GM12878 (cell line): Measurements from ENCODE around the gene FOXF1. TPM values are rescaled to one million over a fixed set of nuclear protein-coding genes. Genes with fewer than 3 reads are reported as not detected.

Experiments
- ATAC-seq: fragments of 200-7000 bp; cut with Tn5 transposase; 3 replicates; pipeline ENCODE4 v1.9.1; 2020; ENCODE audit warnings: mild to moderate bottlenecking, moderate library complexity
- BruUV-seq: library from RNA; stranded (reverse); fragments of 400-500 nt; replicated peaks from 2 replicates; lab custom pipeline; 2021; lab: Mats Ljungman, UMichigan
- CTCF ChIA-PET: fragments of 300-600 bp; sonication (Branson Sonifier 250); formaldehyde crosslinking; extraction: SDS; loops from one replicate; lab custom pipeline; 2021; ENCODE audit warnings: inconsistent platforms; lab: Yijun Ruan, JAX
- POLR2A ChIA-PET: fragments of 350-600 bp; formaldehyde crosslinking; extraction: SDS; loops from one replicate; lab custom pipeline; 2021; ENCODE audit warnings: inconsistent platforms; lab: Charles Lee
- RAD21 ChIA-PET: fragments of 300-600 bp; sonication (Branson Sonifier 250); formaldehyde crosslinking; loops from one replicate; lab custom pipeline; 2023; ENCODE audit warnings: antibody characterized with exemption; ENCODE audit not compliant: unreplicated experiment; lab: Charles Lee
- SMC1A ChIA-PET: fragments of 300-600 bp; sonication (Branson Sonifier 250); formaldehyde crosslinking; loops from one replicate; lab custom pipeline; 2023; ENCODE audit not compliant: unreplicated experiment, uncharacterized antibody; lab: Charles Lee
- DNase-seq: peaks from one replicate; pipeline ENCODE4 v3.0.0-alpha.2; 2011; ENCODE audit warnings: low read depth, low spot score
- FAIRE-seq: peaks from 3 replicates; lab custom pipeline; 2011; peaks lifted over from hg19 to GRCh38; lab: Jason Lieb, UNC
- H2AFZ ChIP-seq: 2 replicates; pipeline ENCODE4 v1.6.0; 2011; ENCODE audit warnings: low read depth, low read length, control low read depth; ENCODE audit not compliant: control insufficient read depth
- H3K27ac ChIP-seq: 2 replicates; pipeline ENCODE4 v1.5.1; 2011; ENCODE audit warnings: control low read depth; ENCODE audit not compliant: control insufficient read depth, insufficient read depth
- H3K27me3 ChIP-seq, 2 experiments: replicated peaks in 1 of 2; 2 replicates each; pipeline versions ENCODE4 v1.6.0 to v1.6.1; 2011; ENCODE audit warnings: low read length in 1 of 2; ENCODE audit not compliant: control insufficient read depth in 2 of 2, insufficient read depth in 2 of 2
- H3K36me3 ChIP-seq, 2 experiments: 2 replicates each; pipeline ENCODE4 v1.5.1; 2011; ENCODE audit warnings: low read length in 1 of 2; ENCODE audit not compliant: control insufficient read depth in 2 of 2, insufficient read depth in 2 of 2
- H3K4me1 ChIP-seq: 2 replicates; pipeline ENCODE4 v1.6.1; 2011; ENCODE audit warnings: mild to moderate bottlenecking, low read length, moderate library complexity, mixed read lengths; ENCODE audit not compliant: control insufficient read depth, insufficient read depth
- H3K4me2 ChIP-seq: 2 replicates; pipeline ENCODE4 v1.6.0; 2011; ENCODE audit warnings: control low read depth; ENCODE audit not compliant: control insufficient read depth, insufficient read depth
- H3K4me3 ChIP-seq: fragments of 200-600 bp; sonication (generic); 2 replicates; pipeline ENCODE4 v1.5.1; 2016
- H3K79me2 ChIP-seq: 2 replicates; pipeline ENCODE4 v1.6.0; 2011; ENCODE audit warnings: low read length; ENCODE audit not compliant: control insufficient read depth, insufficient read depth
- H3K9ac ChIP-seq: 2 replicates; pipeline ENCODE4 v1.8.0; 2011; ENCODE audit warnings: low read length, control low read depth, mixed read lengths; ENCODE audit not compliant: control insufficient read depth, insufficient read depth
- H3K9me3 ChIP-seq: replicated peaks from 3 replicates; pipeline ENCODE4 v1.5.1; 2011; ENCODE audit warnings: mild to moderate bottlenecking, low read length; ENCODE audit not compliant: control insufficient read depth, insufficient read depth
- H4K20me1 ChIP-seq: 2 replicates; pipeline ENCODE4 v1.6.0; 2011; ENCODE audit not compliant: control insufficient read depth, insufficient read depth
- NFYA ChIP-seq: IDR thresholded peaks from 2 replicates; pipeline ENCODE4 v1.6.1; 2011; ENCODE audit warnings: low read depth, mild to moderate bottlenecking, low read length, improper control_type of control experiment, borderline replicate concordance
- WGBS: methylation state at CpG from one replicate; pipeline ENCODE4 v1.1.6; 2016; ENCODE audit warnings: low lambda C conversion rate; ENCODE audit not compliant: insufficient replicate concordance, insufficient coverage; ENCODE audit errors: missing lambda C conversion rate; 5-methylcytosine and 5-hydroxymethylcytosine counted together
- in situ Hi-C: fragments of 300-500 bp; cut with MboI; formaldehyde crosslinking; loops from 9 replicates; pipeline ENCODE4 v1.14.3; 2018; ENCODE audit warnings: mixed read lengths
- intact Hi-C: fragments of 100-400 bp; cut with micrococcal nuclease; formaldehyde crosslinking; loops from one replicate; pipeline ENCODE4 v1.14.2; 2022; ENCODE audit not compliant: unreplicated experiment
- polyA plus RNA-seq, 11 experiments: library from polyadenylated mRNA; depleted of rRNA in 4 of 11; unstranded in 6 of 11; stranded (reverse) in 5 of 11; fragments of >200 nt; fragmentation: Nextera tagmentation in 4 of 11; fragmentation: Illumina TruSeq in 1 of 11; extraction: Ambion mirVana in 4 of 11; extraction: Trizol in 1 of 11; gene quantifications; 1 replicate in 1 of 11; 2 replicates in 10 of 11; pipeline versions ENCODE4 v1.2.1 to v1.2.3, GENCODE V29; 2011 to 2016; ENCODE audit warnings: inconsistent platforms in 2 of 11, missing spikeins in 2 of 11, low read depth in 1 of 11
- total RNA-seq, 4 experiments: library from RNA; depleted of rRNA in 3 of 4; stranded (reverse); fragments of >200 nt in 3 of 4; fragmentation: Illumina TruSeq in 1 of 4; extraction: Trizol in 1 of 4; gene quantifications; 2 replicates each; pipeline versions ENCODE4 v1.2.1 to v1.2.3, GENCODE V29; 2013 to 2021
- TF ChIP-seq, protein P1 (sequence below): fragments of 450-650 bp; IDR thresholded peaks from 2 replicates; pipeline ENCODE4 v1.6.1; 2016; ENCODE audit warnings: mild to moderate bottlenecking, moderate library complexity, borderline replicate concordance
- TF ChIP-seq, protein P2 (sequence below): IDR thresholded peaks from 2 replicates; pipeline ENCODE4 v1.6.1; 2012; ENCODE audit warnings: low read depth, low read length, improper control_type of control experiment

FOXF1 gene
- total and polyA plus RNA-seq, 10 of the 15 experiments (the other 5 are each of a cell fraction or from before 2014, with no cell fraction given) = 0.01 TPM; not detected in 9

DNA sequence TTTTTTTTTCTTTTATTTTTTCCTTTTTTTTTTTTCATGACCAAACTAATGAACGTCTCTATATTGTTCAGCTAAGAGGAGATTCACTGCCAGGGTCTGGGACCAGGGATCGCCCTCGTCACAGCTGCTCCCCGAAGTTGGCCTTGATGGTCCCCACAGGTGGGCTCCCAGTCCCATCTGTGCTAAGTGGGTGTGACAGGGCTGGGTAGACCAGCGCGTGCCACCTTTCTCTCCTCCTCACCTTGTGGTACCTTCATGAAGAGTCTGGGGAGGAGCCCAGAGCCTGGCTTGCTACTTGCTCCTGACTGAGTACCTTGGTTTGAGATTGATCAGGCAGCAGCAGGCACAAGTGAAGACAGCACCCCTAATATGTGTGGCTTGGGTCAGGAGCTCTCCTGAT, 6.5 kb upstream of the FOXF1 start (continued):
- TF ChIP-seq, protein P1, sequence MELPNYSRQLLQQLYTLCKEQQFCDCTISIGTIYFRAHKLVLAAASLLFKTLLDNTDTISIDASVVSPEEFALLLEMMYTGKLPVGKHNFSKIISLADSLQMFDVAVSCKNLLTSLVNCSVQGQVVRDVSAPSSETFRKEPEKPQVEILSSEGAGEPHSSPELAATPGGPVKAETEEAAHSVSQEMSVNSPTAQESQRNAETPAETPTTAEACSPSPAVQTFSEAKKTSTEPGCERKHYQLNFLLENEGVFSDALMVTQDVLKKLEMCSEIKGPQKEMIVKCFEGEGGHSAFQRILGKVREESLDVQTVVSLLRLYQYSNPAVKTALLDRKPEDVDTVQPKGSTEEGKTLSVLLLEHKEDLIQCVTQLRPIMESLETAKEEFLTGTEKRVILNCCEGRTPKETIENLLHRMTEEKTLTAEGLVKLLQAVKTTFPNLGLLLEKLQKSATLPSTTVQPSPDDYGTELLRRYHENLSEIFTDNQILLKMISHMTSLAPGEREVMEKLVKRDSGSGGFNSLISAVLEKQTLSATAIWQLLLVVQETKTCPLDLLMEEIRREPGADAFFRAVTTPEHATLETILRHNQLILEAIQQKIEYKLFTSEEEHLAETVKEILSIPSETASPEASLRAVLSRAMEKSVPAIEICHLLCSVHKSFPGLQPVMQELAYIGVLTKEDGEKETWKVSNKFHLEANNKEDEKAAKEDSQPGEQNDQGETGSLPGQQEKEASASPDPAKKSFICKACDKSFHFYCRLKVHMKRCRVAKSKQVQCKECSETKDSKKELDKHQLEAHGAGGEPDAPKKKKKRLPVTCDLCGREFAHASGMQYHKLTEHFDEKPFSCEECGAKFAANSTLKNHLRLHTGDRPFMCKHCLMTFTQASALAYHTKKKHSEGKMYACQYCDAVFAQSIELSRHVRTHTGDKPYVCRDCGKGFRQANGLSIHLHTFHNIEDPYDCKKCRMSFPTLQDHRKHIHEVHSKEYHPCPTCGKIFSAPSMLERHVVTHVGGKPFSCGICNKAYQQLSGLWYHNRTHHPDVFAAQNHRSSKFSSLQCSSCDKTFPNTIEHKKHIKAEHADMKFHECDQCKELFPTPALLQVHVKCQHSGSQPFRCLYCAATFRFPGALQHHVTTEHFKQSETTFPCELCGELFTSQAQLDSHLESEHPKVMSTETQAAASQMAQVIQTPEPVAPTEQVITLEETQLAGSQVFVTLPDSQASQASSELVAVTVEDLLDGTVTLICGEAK = no peak

DNA sequence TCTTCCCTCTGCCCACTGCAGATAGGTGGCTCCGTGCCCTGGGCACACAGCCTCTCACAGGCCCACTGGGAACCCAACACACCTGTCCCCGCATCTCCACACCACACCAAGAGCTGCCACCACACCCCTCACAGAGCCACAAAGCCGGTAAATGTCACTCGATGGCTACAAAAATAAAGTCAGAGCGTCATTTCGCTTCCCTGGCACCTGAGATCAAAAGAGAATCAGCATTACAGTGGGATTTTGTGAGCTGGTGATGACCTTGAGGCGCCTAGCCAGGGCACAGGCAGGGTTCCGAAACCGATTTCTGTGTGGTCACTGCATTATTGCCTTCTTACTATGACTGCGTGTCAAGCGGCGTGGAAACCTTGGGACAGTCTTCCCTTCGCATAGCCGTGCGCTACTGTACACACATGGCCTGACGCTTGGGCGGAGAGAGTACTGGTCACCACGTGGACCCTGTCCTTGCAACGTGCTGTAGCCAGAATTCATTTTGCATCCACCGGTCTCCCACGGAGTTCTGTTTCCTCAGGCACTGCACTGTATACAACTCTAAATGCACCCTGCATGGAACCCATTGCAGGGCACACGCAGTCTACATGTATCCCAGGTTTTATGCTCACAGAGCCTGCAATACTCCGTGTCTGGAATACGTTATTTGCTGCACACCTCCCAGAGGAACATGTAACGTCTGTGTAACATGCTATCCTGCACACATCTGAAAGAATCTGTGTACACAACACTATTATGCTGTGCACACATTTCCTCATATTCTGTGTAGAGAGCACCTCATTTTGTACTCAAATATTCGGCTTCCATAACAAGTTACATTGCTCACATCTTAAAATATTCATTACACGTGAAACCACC, 5.8 kb upstream of the FOXF1 start:
- Histone ChIP-seq H3K27ac (no peak overlapping the region), H2AFZ (no peak overlapping the region), H3K9ac (no peak overlapping the region), H3K4me1 (no peaks in the 10 kb centered on the region; the same call in 1 of the 2 replicates), H3K4me3 (no peak overlapping the region), H3K79me2 (no peaks in the 10 kb centered on the region), H3K9me3 (no peaks in the 10 kb centered on the region), H4K20me1 (no peaks in the 10 kb centered on the region; the same call in 1 of the 2 replicates), H3K4me2 (no peak overlapping the region), H3K27me3 (peaks cover 35 to 46% of the 10 kb centered on the region in 2 experiments)
- DNase-seq (no peak), ATAC-seq (no peak), FAIRE-seq (no peak)
- ChIA-PET POLR2A (no interaction called here), CTCF (no interaction called here), RAD21 (no interaction called here)
- in situ Hi-C loops = no loop called here
- intact Hi-C loops = no loop called here
- 15% methylated on average over 27 of the region's 27 CpGs for WGBS
- no TSS peak for BruUV-seq
- TF ChIP-seq, protein P2, sequence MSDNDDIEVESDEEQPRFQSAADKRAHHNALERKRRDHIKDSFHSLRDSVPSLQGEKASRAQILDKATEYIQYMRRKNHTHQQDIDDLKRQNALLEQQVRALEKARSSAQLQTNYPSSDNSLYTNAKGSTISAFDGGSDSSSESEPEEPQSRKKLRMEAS = no peak
- TF ChIP-seq NFYA = no peak
- TF ChIP-seq, all 136 proteins: peak for 0
- SMC1A ChIA-PET = no interaction called here
- H3K36me3 ChIP-seq = no peaks in the 10 kb centered on the region
